Vagina (tissue), 2 donors: ENCODE results near the gene ACOX1.

Source experiments
- POLR2AphosphoS5 ChIP-seq, 2 donors: sonication (generic); formaldehyde crosslinking; IDR thresholded peaks; one replicate each; pipeline ENCODE4 v1.9.0; 2017; ENCODE audit warnings: antibody characterized with exemption in 2 of 2, mild to moderate bottlenecking in 2 of 2, low read depth in 1 of 2; ENCODE audit not compliant: insufficient read depth in 1 of 2
- TF ChIP-seq, protein P1 (sequence below), 3 experiments: fragments of 450-650 bp in 2 of 3; fragments of 200-600 bp in 1 of 3; sonication (generic) in 1 of 3; IDR thresholded peaks; one replicate each; pipeline ENCODE4 v1.5.1; 2017 to 2019; ENCODE audit warnings: antibody characterized with exemption in 3 of 3, mild to moderate bottlenecking in 2 of 3, moderate library complexity in 2 of 3

DNA sequence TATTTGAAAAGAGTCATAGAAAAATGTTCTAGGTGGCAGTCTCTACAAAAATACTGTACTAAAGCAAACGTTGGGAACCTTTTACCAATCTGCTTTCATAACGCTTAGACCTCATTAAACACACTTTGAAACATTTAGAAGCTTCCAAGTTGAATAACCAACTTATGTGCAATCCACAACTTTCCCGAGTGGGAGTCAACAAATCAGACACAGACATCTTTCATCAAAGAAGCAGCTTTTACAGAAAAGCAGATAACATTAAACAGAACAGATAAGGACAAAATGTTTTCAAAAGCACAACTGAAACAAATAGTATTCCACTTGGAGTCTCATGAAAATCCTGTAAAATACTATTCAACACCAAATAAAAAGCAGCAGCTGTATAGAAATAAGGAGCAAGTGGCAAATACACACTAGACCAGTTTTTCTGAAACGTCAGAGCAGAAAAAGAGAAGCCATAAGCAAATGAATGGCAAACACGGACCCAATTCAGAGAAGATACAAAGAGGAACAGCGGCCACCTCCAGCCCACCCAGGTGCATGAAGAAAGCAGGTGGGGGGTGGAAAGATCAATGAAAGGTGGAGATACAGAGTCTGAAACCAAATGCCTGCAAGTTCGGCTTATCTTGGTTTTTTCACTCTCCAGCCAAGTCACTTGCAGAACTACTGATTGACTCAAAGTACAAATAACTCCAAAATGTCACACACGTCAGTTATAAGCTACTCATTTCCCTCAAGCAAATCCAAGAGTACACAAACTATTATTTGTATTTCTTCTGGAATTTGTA is 19.7 kb downstream of the ACOX1 start:
- TF ChIP-seq, protein P1, sequence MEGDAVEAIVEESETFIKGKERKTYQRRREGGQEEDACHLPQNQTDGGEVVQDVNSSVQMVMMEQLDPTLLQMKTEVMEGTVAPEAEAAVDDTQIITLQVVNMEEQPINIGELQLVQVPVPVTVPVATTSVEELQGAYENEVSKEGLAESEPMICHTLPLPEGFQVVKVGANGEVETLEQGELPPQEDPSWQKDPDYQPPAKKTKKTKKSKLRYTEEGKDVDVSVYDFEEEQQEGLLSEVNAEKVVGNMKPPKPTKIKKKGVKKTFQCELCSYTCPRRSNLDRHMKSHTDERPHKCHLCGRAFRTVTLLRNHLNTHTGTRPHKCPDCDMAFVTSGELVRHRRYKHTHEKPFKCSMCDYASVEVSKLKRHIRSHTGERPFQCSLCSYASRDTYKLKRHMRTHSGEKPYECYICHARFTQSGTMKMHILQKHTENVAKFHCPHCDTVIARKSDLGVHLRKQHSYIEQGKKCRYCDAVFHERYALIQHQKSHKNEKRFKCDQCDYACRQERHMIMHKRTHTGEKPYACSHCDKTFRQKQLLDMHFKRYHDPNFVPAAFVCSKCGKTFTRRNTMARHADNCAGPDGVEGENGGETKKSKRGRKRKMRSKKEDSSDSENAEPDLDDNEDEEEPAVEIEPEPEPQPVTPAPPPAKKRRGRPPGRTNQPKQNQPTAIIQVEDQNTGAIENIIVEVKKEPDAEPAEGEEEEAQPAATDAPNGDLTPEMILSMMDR (IDR thresholded peaks at IDR 0.05): no peak
- no peak for TF ChIP-seq POLR2AphosphoS5 (IDR thresholded peaks at IDR 0.05; ENCODE audit: insufficient read depth in 1 of 2, low read depth in 1 of 2)
